ENCODE results near the gene VAMP2.

VAMP2 gene

DNA sequence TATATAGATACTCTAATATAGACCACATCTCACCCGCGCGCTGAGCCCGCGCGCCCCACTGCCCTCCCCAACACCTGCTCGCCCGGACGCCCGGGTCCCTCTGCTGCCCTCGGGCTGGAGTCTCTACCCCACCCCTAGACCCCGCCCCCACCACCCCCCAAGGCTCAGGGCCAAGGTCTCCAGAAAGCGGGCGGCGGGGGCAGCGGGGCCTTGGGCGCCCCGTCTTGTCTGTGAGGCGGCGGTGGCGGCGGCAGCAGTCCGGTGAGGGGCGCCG is 41.4 kb downstream of the VAMP2 start:
- DNase-seq: no peak

DNA sequence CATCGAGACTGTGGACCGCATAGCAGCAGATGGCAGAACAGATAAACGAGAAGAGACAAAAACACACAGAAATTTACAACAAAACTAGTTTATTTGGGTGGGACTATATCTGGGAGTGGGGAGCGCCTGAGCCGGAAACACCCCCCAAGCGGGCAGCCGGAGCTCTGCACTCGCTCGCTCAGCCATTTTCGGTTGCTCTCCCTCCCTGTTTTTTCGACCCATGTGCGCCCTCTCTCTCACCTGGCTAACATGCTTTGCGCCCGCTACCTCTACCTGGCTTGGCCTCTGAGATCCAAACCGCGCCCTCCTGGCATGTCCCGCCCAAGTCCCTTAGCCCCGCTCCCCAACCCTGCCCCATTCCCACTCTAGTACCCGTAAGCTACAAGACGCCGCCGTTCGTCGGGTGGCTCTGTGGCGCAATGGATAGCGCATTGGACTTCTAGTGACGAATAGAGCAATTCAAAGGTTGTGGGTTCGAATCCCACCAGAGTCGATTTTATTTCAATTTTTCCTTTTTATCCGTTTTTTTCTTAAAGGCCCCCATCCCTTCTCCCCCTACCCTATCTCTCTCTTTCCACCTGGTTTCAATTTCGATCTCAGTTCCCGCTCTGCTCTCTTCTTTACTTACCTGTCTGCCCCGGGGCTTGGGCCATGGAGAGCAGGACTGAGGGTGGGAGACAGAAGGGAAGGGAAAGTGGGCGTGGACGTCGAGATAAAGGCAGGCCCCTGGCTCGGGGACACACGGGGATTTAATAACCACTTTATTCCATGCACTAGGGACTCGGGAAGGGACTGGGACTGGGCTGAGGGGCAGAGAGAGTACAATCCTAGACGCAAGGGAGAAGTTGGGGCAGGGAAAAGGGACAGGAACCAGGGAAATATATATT is 42.0 kb downstream of the VAMP2 start:
- DNase-seq: peak; percentile 65

DNA sequence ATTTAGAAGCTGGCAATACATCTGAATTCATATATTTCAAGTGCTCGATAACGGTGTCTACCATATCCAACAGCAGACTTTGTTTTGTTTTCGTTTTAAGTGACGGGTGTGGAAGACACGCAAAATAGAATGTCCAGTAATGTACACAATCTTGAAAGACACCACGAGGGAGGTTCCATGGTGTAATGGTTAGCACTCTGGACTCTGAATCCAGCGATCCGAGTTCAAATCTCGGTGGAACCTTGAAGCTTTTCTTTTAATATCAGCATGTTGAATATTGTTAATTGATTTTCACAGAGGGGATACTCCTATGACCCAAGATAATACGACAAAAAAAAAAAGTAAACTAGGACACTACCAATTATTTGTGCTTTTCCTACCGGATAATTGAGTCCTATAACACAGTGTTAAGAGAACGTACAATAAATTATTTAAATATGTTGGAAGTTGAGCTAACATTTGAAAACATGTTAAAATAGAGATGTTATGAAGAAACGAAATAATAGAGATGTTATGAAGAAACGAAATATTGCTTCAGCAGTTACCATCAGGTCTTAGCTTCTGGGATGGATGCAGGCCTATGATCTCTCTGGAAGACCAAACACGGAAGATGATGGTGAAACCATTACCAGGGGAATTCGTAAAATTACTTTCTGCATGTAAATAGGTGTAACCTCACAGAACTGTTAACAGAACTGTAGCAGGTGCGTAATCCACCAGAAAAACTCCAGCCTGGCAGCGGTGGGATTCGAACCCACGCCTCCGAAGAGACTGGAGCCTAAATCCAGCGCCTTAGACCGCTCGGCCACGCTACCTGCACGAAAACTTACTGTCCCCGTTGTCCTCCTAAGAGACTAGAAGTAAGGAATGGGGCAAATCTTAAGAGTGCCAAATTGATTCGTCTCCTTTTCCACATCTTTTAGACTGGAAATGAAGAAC is 42.9 kb downstream of the VAMP2 start:
- DNase-seq: peak; percentile 89

DNA sequence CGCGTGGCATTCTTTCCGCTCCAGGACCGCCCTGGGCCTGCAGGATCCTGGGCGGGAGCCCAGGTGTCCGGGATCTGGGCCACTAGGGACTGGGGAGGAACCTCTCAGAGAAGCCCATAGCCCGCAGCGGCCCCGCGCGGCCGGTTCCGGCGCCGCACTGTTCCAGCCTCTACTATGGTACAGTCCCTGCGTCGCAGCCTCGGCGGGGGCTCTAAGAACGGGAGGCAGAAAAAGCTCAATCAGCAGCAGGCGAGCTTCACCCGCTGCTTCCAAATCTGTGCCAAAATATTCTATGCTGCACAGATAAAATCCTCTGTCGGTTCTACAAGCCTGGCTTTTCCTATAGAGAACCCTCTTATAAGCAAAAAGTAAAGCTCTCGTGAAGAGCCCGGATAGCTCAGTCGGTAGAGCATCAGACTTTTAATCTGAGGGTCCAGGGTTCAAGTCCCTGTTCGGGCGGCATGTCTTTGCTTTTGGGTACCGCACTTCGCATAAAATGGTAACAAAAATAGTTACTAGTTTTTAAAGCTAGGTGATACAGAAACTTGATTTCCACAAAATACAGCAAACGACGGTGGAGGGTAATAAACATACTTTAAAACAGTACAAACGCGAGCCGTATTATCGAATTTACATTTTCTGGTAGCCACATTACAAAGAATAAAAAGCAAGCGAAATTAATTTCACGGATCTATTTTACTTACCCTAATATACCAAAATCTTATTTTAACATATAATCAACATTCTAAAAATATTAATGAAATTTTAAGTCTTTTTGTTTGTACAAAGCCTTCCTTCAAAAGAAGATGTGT is 43.8 kb downstream of the VAMP2 start:
- DNase-seq: peak; percentile 83

DNA sequence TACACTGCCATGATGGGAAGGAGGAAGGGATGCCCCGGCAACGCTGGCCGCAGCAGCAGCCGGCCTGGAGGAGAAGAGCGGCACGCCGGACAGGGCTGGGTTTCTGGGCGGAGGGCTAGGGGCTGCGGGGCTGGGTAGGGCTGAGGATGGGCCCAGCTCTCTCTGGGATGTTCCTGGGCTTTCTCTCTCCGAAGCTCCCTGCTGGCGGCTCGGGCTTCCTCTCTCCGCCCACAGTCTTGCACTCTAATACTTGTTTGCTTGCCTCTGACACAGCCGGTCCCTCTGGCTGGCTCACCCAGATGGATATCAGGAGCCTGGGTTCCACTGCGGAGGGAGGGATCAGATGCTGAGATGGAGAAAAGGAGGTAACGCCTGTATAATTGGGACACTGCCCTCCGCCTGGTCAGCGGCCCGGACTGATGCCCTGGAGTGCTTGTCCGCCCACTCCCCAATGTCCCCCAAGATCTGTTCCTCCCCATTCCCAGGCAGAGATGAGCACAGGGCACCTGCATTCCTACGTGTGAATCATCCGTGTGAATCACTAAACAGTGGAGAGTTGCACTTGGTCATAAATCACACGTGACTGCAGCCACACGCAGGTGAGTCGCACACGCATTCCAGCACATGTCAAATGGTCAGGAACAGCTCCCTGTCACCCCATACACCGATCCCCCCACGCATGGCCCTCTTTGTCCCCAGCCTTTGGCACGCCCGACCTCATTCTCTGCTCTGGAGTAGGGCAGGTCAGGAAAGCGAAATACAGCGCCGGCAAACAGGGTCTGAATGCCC is 44.6 kb downstream of the VAMP2 start, which contains the start of gene ALOXE3:
Gene ALOXE3, minus strand, starts transcription at position 535 of the 789 bp plus-strand sequence. Its CDS starts 524 bp downstream, at position 11.
- no peak for DNase-seq

DNA sequence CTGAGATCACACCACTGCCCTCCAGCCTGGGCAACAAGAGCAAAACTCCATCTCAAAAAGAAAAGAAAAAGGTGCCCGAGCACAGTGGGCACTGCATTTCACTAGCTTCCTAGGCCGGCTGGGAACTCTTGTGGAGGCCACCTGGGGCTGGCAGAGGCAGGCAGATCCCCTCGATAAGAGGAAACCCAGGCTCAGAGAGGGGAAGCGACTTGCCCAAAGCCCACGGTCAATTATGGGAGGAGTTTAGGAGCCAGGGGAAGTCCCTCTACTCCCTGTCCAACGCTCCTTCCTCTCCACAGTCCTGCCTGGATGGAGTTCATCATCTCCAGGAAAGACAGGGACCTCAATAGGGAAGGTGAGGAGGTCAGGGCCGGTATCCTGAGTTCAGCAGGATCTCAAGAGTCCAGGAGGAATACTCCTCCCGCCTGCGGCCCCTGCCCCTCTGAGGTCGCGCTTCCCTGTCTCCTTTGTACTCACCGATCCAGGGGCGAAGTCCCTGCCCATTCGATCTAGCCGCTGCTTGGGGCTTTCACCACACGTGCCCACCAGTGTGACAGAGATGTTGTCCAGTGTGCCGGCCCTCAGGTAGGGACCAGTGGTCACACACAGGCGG is 45.3 kb downstream of the VAMP2 start:
- no peak for DNase-seq

DNA sequence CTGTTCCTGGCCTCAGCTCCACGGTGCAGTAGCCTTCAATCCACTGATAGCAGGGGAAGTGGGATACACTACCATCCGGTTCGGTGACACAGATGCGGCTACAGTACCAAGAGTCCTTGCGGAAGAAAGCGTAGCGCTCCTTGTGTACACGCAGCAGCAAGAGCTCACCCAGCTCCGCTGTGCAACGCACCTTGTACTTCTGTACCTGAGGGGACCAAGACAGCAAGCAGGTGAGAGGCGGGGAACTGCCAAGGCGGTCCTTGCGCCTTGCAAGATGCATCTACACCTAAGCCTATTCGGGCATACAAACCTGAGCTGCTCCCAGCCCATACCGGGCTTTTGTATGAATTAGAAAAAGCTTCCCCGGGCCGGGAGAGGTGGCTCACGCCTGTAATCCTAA is 46.0 kb downstream of the VAMP2 start:
- DNase-seq: no peak

DNA sequence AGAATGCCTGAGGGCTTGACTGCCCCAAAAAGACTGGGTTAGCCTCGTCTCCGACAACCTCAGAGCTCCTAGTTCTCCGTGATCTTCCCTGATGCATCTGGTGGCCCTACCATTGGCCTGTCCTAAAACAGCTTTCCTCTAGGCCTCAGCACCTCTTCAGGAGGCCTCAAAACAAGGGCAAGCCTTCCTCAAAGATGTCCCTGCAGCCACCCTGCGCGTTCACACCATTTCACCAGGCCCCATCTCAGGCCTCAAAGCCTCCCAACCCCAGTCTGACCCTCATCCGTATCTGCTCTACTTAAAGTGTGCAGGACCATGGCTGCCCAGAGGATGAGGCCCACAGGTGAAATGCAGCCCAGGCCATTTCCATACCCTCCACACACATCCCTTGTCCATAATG is 51.8 kb downstream of the VAMP2 start:
- no peak for DNase-seq

DNA sequence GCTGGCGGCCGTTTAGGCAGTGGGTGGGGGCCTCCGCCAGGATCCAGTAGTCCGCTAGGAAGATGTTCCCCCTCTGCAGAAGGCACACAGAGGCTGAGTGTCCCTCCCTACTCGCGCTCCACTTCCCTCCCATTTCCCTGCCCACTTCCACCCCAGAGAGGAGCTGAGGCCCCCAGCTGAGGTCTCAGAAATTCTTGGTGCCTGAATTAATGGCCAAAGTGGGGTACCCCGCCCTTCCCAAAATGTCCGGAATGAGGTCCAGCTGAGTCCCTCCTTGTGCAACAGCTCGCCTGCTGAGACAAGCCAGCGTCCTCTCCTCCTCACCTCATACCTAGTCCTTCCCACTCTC is 52.3 kb downstream of the VAMP2 start:
- DNase-seq: no peak

DNA sequence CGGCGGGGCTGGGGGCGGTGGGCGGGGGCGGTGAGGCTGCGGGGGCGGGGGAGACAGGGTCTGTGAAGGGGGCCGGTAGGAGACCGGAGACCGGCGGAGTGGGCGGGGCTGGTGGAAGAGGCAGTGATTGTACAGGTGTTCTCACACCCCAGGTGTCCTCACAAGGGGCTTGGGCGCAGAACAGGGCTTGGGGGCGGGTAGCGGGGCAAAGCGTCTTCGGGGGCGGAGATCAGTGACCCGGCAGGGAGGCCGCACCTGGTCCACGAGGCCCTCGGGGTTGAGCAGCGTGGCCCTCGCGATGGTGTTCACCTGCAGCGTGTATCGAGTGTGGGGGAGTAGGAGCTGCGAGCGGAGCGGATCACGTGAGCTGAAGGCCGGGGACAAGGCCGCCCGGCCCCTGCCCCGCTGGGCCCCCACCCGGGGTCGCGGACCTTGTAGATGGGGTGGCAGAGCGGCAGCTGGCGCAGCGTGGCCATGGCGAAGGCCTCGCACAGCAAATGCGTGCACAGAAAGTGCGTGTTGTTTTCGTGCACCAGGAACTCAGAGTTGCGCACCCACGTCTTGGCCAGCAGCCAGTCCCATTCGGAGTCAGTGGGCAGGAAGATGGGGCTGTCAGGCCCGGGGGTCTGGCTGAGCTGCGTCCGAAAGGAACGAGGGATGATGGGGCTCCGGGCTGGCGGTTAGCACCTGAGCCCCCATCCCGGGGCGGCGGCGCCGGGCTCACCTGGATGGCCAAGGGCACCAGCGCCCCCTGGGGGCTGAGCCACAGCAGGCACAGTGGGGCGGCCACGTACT is 52.9 kb downstream of the VAMP2 start:
- peak; percentile 58 for DNase-seq

Data from NCI-H1105 (cell line).